Gastrocnemius medialis (tissue), 4 donors: ENCODE measurements around the gene TMEM115. TPM values are rescaled to one million over a fixed set of nuclear protein-coding genes. Genes with fewer than 3 reads are reported as not detected.

Source experiments
- ATAC-seq, 2 donors: fragments of 150-250 bp; one replicate each; pipeline ENCODE4 v1.9.1; 2016
- DNase-seq, 2 donors: peaks; one replicate each; pipeline ENCODE4 v3.0.0-alpha.2; 2019
- H3K27ac ChIP-seq, 4 donors: fragments of 200-600 bp; sonication (generic); 1 replicate in 1 of 4; 2 replicates in 3 of 4; pipeline ENCODE4 v1.5.1; 2016 to 2018; ENCODE audit warnings: mild to moderate bottlenecking in 2 of 4, moderate library complexity in 1 of 4
- H3K27me3 ChIP-seq, 3 donors: fragments of 200-600 bp; sonication (generic) in 2 of 3; 1 replicate in 1 of 3; 2 replicates in 2 of 3; pipeline versions ENCODE4 v1.5.1 to v1.6.0; 2016 to 2019; ENCODE audit warnings: mild to moderate bottlenecking in 1 of 3, moderate library complexity in 1 of 3
- H3K36me3 ChIP-seq, 2 donors: fragments of 200-600 bp; sonication (generic) in 1 of 2; one replicate each; pipeline ENCODE4 v1.5.1; 2017 to 2018
- H3K4me1 ChIP-seq, 2 donors: fragments of 200-600 bp; sonication (generic) in 1 of 2; one replicate each; pipeline ENCODE4 v1.5.1; 2016 to 2017; ENCODE audit warnings: mild to moderate bottlenecking in 2 of 2
- H3K4me3 ChIP-seq, 4 donors: fragments of 200-600 bp; sonication (generic) in 3 of 4; 1 replicate in 1 of 4; 2 replicates in 3 of 4; pipeline ENCODE4 v1.5.1; 2016 to 2019; ENCODE audit warnings: mild to moderate bottlenecking in 2 of 4
- H3K9me3 ChIP-seq, 3 donors: fragments of 200-600 bp; sonication (generic) in 2 of 3; 1 replicate in 1 of 3; 2 replicates in 2 of 3; pipeline ENCODE4 v1.5.1; 2016 to 2019
- POLR2A ChIP-seq, 2 donors: fragments of 450-650 bp; IDR thresholded peaks; one replicate each; pipeline ENCODE4 v1.6.1; 2017; ENCODE audit warnings: antibody characterized with exemption in 2 of 2, mild to moderate bottlenecking in 2 of 2, moderate library complexity in 2 of 2
- in situ Hi-C, 4 donors: fragments of 200-750 bp; cut with MboI; loops; one replicate each; pipeline versions ENCODE4 v1.15.0 to v1.8.0; 2017; ENCODE audit warnings: low sequenced_read_pairs in 4 of 4
- intact Hi-C: fragments of 100-400 bp; cut with DNase I; formaldehyde crosslinking; loops from one replicate; pipeline ENCODE4 v1.15.1; 2023; ENCODE audit warnings: low total_unique reads
- total RNA-seq, 4 donors: library from RNA; depleted of rRNA; stranded (reverse); fragments of >200 nt; gene quantifications; one replicate each; pipeline versions ENCODE4 v1.1.0 to v1.2.3, GENCODE V29; 2016
- TF ChIP-seq, protein P1 (sequence below), 5 experiments: fragments of 450-650 bp in 3 of 5; fragments of 200-600 bp in 2 of 5; sonication (generic) in 2 of 5; IDR thresholded peaks in 4 of 5; conservative IDR thresholded peaks in 1 of 5; 1 replicate in 4 of 5; 2 replicates in 1 of 5; pipeline ENCODE4 v1.5.1; 2016 to 2019; ENCODE audit warnings: antibody characterized with exemption in 5 of 5, mild to moderate bottlenecking in 3 of 5, moderate library complexity in 3 of 5

Gene TMEM115
- total RNA-seq, 4 donors from 2014 or later, result 26.9 to 57.8 (median 42.3) TPM

DNA sequence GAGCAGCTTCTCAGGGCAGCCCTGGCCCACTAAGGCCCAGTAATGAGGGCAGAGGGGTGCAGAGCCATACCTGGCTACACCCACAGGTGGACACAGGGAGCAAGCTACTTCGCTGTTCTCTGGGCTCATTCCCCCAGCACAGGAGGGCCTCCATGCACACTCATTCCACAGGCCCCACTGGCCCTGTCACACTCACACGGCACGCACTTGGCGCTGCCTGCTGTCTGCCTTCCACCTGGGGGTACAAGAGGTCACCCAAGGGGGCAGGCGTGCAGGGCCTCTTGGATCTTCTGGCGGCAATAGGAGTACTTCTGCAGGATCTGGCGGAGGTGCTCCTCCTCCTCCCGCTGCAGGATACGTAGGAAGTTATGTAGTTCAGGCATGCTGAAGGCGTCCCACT, 29.0 kb downstream of the TMEM115 start:
- H3K4me1 ChIP-seq, result peaks cover 38 to 42% of the 10 kb centered on the region in 2 donors
- in situ Hi-C loops, result no loop called here

DNA sequence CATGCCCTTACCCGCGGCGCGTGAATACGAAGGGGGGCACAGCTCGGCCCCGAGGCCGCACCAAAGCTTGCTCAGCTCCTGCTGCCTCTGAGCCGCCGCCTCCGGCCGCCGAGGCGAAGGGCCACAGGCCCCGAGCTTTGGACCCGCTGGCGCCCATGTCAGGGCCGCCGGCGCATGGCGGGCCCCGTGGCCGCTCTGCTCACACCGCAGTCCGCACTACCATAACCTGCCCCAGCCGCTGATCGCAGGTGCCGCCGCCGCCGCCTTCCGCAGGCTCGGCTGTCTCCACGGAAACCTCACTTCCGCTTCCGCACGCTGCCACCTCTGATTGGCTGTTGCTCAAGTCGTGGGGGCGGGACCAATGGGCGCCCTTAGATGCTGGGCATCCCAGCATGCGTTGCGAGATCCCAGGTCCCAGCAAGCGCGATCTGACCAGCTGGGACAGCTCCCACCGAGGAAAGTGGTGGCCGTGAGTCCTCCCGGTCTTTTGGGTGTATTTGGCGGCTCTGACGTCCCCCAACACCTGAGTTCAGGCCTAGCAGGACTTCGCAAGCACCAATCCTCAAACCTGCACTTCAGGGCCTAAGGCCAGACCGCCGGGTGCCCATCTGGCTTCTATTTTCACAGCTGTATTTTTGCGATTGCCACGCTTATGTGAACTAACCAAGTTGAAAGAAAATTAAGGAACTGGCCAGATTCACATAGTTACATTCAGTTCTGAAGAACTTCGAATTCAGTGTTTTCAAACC, 31.2 kb downstream of the TMEM115 start, which contains the start of gene TUSC2:
Gene TUSC2, minus strand, starts transcription at position 281 of the 749 bp plus-strand sequence. Its CDS starts 124 bp downstream, at position 157.
- ATAC-seq (peak; percentile 92 to 94), DNase-seq (peak; percentile 97 to 98)
- peaks cover 28 to 31% of the 10 kb centered on the region in 2 donors for H3K4me1 ChIP-seq
- intact Hi-C loops (no loop called here), in situ Hi-C loops (no loop called here)
- peak; percentile 81 to 86 for TF ChIP-seq POLR2A (IDR thresholded peaks at IDR 0.05)
- TF ChIP-seq, protein P1, sequence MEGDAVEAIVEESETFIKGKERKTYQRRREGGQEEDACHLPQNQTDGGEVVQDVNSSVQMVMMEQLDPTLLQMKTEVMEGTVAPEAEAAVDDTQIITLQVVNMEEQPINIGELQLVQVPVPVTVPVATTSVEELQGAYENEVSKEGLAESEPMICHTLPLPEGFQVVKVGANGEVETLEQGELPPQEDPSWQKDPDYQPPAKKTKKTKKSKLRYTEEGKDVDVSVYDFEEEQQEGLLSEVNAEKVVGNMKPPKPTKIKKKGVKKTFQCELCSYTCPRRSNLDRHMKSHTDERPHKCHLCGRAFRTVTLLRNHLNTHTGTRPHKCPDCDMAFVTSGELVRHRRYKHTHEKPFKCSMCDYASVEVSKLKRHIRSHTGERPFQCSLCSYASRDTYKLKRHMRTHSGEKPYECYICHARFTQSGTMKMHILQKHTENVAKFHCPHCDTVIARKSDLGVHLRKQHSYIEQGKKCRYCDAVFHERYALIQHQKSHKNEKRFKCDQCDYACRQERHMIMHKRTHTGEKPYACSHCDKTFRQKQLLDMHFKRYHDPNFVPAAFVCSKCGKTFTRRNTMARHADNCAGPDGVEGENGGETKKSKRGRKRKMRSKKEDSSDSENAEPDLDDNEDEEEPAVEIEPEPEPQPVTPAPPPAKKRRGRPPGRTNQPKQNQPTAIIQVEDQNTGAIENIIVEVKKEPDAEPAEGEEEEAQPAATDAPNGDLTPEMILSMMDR (IDR thresholded peaks at IDR 0.05 in 4 of 5, conservative IDR thresholded peaks at IDR 0.05 in 1 of 5), result no peak
- H3K27me3 ChIP-seq, result no peaks in the 10 kb centered on the region
- peak within 1 kb of the TSS; percentile 85 to 98 (median 91) for H3K4me3 ChIP-seq
- peaks cover 0 to 48% of the 10 kb centered on the region in 2 donors for H3K36me3 ChIP-seq
- no peaks in the 10 kb centered on the region for H3K9me3 ChIP-seq
- H3K27ac ChIP-seq, result peak within 1 kb of the TSS; percentile 91 to 97 (median 92)

More for the DNA sequence above, 29.0 kb downstream of the TMEM115 start:
- H3K9me3 ChIP-seq, result no peaks in the 10 kb centered on the region
- peaks cover 0 to 47% of the 10 kb centered on the region in 2 donors for H3K36me3 ChIP-seq
- peak overlapping the region in 2 of 4 donors; percentile 93 to 97 for H3K27ac ChIP-seq
- intact Hi-C loops, result no loop called here
- no peaks in the 10 kb centered on the region for H3K27me3 ChIP-seq
- no peak for DNase-seq
- TF ChIP-seq, protein P1 (IDR thresholded peaks at IDR 0.05 in 4 of 5, conservative IDR thresholded peaks at IDR 0.05 in 1 of 5), result no peak
- TF ChIP-seq POLR2A (IDR thresholded peaks at IDR 0.05), result no peak
- ATAC-seq, result no peak
- no peak overlapping the region for H3K4me3 ChIP-seq

DNA sequence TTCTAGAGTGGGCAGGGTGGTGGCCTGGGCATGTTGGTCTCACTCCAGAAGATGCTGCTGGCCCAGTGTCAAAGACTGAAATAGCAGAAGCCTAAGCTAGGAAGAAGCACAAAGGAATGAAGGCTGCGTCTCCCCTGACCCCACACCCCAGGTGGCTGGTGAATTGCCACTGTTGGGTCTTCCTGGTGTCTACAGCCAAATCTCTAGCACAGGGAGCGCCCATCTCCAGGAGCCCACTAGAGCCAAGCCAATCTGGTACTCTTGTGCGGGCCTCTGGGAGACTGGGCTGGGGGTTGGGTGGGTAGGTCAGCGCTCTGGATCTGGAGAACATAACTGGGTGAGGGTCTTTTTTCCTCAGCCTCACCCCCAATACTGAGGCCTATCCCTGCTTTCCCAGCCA, 32.2 kb downstream of the TMEM115 start:
- no peak for ATAC-seq
- peak overlapping the region; percentile 91 to 97 (median 92) for H3K27ac ChIP-seq
- H3K27me3 ChIP-seq, result no peaks in the 10 kb centered on the region
- peaks cover 0 to 46% of the 10 kb centered on the region in 2 donors for H3K36me3 ChIP-seq
- in situ Hi-C loops (no loop called here), intact Hi-C loops (no loop called here)
- peaks cover 29 to 31% of the 10 kb centered on the region in 2 donors for H3K4me1 ChIP-seq
- TF ChIP-seq, protein P1 (IDR thresholded peaks at IDR 0.05 in 4 of 5, conservative IDR thresholded peaks at IDR 0.05 in 1 of 5), result no peak
- no peak for TF ChIP-seq POLR2A (IDR thresholded peaks at IDR 0.05)
- no peaks in the 10 kb centered on the region for H3K9me3 ChIP-seq
- peak overlapping the region; percentile 85 to 98 (median 91) for H3K4me3 ChIP-seq
- no peak for DNase-seq

DNA sequence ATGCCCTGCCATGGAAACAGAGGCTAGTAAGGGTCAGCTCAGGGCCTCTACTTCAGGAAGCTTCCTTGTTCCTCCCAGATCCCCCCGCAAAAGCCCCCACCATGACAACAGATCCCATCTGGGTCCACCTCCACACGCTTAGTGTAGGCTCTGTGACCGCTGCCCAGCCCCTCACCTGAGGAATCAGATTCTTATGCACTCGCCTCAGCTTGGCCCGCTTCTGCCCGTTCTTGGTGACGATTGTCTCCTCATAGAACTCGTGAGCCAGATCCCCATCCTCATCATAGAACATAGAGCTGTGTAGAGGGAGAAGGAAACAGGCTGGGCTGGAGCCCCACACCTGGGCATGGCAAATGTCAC, 33.2 kb downstream of the TMEM115 start:
- DNase-seq (no peak), ATAC-seq (no peak)
- Histone ChIP-seq H3K9me3 (no peaks in the 10 kb centered on the region), H3K27ac (peak overlapping the region in 3 of 4 donors; percentile 93 to 96 (median 96)), H3K4me1 (peaks cover 32 to 35% of the 10 kb centered on the region in 2 donors), H3K36me3 (peaks cover 0 to 37% of the 10 kb centered on the region in 2 donors), H3K27me3 (no peaks in the 10 kb centered on the region), H3K4me3 (no peak overlapping the region)
- in situ Hi-C loops (no loop called here), intact Hi-C loops (no loop called here)
- TF ChIP-seq, protein P1 (IDR thresholded peaks at IDR 0.05 in 4 of 5, conservative IDR thresholded peaks at IDR 0.05 in 1 of 5), result no peak
- no peak for TF ChIP-seq POLR2A (IDR thresholded peaks at IDR 0.05)
